ENCODE data around the gene TRPM6.

DNA sequence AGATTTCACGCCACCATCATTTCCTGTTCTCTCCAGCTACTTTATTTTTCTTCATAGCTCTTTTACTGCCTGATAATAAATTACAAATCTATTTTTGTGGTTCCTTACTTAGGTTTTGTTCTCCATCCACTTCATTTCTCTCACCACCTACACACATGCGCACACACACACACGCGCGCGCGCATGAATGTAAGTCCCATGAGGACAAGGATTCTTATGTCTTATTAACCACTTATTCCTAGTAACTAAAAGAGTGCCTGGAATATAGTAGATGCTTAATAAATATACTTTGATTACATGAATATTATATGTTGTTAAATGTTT is 116.5 kb downstream of the TRPM6 start:
- TF ChIP-seq POLR2AphosphoS5 (IDR thresholded peaks at IDR 0.05) (no peak), EP300 (IDR thresholded peaks at IDR 0.05) (no peak)
- TF ChIP-seq, protein P1, sequence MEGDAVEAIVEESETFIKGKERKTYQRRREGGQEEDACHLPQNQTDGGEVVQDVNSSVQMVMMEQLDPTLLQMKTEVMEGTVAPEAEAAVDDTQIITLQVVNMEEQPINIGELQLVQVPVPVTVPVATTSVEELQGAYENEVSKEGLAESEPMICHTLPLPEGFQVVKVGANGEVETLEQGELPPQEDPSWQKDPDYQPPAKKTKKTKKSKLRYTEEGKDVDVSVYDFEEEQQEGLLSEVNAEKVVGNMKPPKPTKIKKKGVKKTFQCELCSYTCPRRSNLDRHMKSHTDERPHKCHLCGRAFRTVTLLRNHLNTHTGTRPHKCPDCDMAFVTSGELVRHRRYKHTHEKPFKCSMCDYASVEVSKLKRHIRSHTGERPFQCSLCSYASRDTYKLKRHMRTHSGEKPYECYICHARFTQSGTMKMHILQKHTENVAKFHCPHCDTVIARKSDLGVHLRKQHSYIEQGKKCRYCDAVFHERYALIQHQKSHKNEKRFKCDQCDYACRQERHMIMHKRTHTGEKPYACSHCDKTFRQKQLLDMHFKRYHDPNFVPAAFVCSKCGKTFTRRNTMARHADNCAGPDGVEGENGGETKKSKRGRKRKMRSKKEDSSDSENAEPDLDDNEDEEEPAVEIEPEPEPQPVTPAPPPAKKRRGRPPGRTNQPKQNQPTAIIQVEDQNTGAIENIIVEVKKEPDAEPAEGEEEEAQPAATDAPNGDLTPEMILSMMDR (IDR thresholded peaks at IDR 0.05), result no peak

All from stomach (tissue), 4 donors.